ENCODE measurements around the gene ADORA3.

DNA sequence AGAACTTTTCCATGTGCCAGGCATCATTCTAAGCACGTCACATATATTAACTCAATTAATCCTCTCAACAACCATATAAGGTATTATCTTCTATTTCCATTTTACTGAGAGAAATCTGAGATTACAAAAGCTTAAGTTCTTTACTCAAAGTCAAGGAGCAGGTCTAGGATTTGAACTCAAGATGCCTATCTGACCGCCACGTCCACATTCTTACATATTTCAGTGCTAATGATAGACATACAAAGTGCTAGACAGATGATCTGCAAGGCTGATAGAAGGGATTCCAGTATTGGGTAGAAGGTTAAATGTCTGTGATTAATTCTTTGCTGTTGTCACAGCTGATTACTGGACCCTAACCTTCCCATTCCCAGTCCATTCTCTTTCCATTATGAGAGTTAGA, 49.7 kb downstream of the ADORA3 start:
- TF ChIP-seq, protein P1, sequence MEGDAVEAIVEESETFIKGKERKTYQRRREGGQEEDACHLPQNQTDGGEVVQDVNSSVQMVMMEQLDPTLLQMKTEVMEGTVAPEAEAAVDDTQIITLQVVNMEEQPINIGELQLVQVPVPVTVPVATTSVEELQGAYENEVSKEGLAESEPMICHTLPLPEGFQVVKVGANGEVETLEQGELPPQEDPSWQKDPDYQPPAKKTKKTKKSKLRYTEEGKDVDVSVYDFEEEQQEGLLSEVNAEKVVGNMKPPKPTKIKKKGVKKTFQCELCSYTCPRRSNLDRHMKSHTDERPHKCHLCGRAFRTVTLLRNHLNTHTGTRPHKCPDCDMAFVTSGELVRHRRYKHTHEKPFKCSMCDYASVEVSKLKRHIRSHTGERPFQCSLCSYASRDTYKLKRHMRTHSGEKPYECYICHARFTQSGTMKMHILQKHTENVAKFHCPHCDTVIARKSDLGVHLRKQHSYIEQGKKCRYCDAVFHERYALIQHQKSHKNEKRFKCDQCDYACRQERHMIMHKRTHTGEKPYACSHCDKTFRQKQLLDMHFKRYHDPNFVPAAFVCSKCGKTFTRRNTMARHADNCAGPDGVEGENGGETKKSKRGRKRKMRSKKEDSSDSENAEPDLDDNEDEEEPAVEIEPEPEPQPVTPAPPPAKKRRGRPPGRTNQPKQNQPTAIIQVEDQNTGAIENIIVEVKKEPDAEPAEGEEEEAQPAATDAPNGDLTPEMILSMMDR (IDR thresholded peaks at IDR 0.05) = no peak
- TF ChIP-seq ZFX (IDR thresholded peaks at IDR 0.05; ENCODE audit: borderline replicate concordance) = no peak

Data from 22Rv1 (cell line).